Ovary (tissue), 9 donors: ENCODE data around the gene SHKBP1. TPM values are rescaled to one million over a fixed set of nuclear protein-coding genes. Genes with fewer than 3 reads are reported as not detected.

Source experiments
- DNase-seq, 5 donors: peaks; one replicate each; pipeline ENCODE4 v3.0.0-alpha.2; 2019 to 2020
- H3K27ac ChIP-seq, 2 donors: fragments of 200-600 bp; one replicate each; pipeline versions ENCODE4 v1.5.1 to v1.8.0; 2019 to 2022
- H3K27me3 ChIP-seq: fragments of 200-600 bp; one replicate; pipeline ENCODE4 v1.8.0; 2022
- H3K36me3 ChIP-seq: fragments of 200-600 bp; sonication (generic); one replicate; pipeline ENCODE4 v1.5.1; 2019
- H3K4me1 ChIP-seq: one replicate; pipeline ENCODE4 v1.8.1; 2013; ENCODE audit warnings: mild to moderate bottlenecking, moderate library complexity; ENCODE audit not compliant: insufficient read depth
- H3K4me3 ChIP-seq: fragments of 200-600 bp; sonication (generic); one replicate; pipeline ENCODE4 v1.5.1; 2017
- H3K9me3 ChIP-seq, 2 donors: fragments of 200-600 bp in 1 of 2; sonication (generic) in 1 of 2; one replicate each; pipeline versions ENCODE4 v1.5.1 to v1.8.1; 2013 to 2019; ENCODE audit warnings: mild to moderate bottlenecking in 1 of 2, moderate library complexity in 1 of 2
- EP300 ChIP-seq: sonication (generic); formaldehyde crosslinking; IDR thresholded peaks from one replicate; pipeline ENCODE4 v1.6.1; 2017; ENCODE audit warnings: antibody characterized with exemption
- POLR2A ChIP-seq: fragments of 450-650 bp; IDR thresholded peaks from one replicate; pipeline ENCODE4 v1.6.1; 2017; ENCODE audit warnings: antibody characterized with exemption, mild to moderate bottlenecking, moderate library complexity
- WGBS, 3 donors: extraction: QIAGEN DNeasy Blood & Tissue Kit in 1 of 3; methylation state at CpG; one replicate each; pipeline versions ENCODE4 v1.1.5 to v1.1.7; 2013 to 2017; 5-methylcytosine and 5-hydroxymethylcytosine counted together
- intact Hi-C, 4 donors: fragments of 100-400 bp; cut with DNase I; formaldehyde crosslinking; loops; one replicate each; pipeline versions ENCODE4 v1.11.0 to v1.15.1; 2022 to 2023
- polyA plus RNA-seq, 2 donors: library from polyadenylated mRNA; stranded (reverse); fragments of 200-250 nt in 1 of 2; fragments of 350-450 nt in 1 of 2; fragmentation: Illumina TruSeq in 1 of 2; extraction: RNeasy Lipid Tissue Mini Kit (QIAGEN cat#74804) in 1 of 2; gene quantifications; one replicate each; pipeline ENCODE4 v1.2.3, GENCODE V29; 2013 to 2014
- total RNA-seq, 7 donors: library from RNA; depleted of rRNA in 2 of 7; stranded (reverse); fragments of >200 nt in 2 of 7; fragmentation: NEBNext Ultra II Directional in 3 of 7; extraction: Animal tissue kit (Norgen Biotek cat#: 25700) in 3 of 7; gene quantifications; one replicate each; pipeline versions ENCODE4 v1.1.0 to v1.2.4, GENCODE V29; 2016 to 2023
- TF ChIP-seq, protein P1 (sequence below), 3 donors: fragments of 450-650 bp in 2 of 3; fragments of 200-600 bp in 1 of 3; IDR thresholded peaks; one replicate each; pipeline versions ENCODE4 v1.5.1 to v1.8.0; 2016 to 2022; ENCODE audit warnings: antibody characterized with exemption in 3 of 3, mild to moderate bottlenecking in 1 of 3
- donor health status: DM: no; HTN: no; CAD: no; lungs with moderate emphysema.
- donor health status: DM: no; HTN: no; CAD: no.
- donor health status: Bipolar disorder and iron deficiency.
- donor health status: DM: yes; HTN: yes; CAD: no.
- donor health status: DM: no; HTN: no; CAD: no.
- donor health status: DM: yes; HTN: yes; CAD: no.

Gene SHKBP1
- total and polyA plus RNA-seq, 9 donors: 16.3 to 48.7 (median 33.8) TPM

DNA sequence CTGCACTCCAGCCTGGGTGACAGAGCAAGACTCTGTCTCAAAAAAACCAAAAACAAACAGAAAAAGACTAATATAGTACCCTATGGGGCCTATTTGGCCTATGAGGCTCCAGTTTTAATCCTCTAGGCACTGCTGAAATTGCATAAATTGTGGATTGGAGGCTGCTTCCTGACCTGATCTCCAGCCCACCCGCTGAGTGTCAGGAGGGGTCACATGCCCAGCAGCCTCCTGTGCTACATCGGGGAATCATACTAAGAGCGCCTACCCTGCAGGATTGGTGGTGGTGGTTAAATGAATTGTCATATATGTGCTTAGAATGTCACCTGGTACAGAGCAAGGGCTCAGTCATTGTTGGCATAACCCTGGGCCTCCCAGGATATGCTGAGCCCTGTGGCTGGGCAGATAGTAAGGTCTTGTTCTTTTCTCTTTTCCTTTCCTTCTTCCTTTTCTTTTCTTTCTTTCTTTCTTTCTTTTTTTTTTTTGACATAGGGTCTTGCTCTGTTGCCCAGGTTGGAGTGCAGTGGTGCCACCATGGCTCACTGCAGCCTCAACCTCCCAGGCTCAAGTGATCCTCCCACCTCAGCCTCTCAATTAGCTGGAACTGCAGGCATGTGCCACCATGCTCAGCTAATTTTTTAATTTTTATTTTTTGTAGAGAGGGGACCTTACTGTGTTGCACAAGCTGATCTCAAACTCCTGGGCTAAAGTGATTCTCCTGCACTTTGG is 55.8 kb downstream of the SHKBP1 start:
- no peak for DNase-seq
- Histone ChIP-seq H3K4me3 (no peak overlapping the region), H3K36me3 (no peaks in the 10 kb centered on the region), H3K4me1 (no peaks in the 10 kb centered on the region), H3K27ac (no peak overlapping the region), H3K27me3 (no peaks in the 10 kb centered on the region), H3K9me3 (no peaks in the 10 kb centered on the region)
- intact Hi-C loops: loop anchor here in 2 of 4 donors (10.0 kb wide), 1 partner anchor 328 kb away; no protein-coding TSS in a partner anchor
- TF ChIP-seq, protein P1, sequence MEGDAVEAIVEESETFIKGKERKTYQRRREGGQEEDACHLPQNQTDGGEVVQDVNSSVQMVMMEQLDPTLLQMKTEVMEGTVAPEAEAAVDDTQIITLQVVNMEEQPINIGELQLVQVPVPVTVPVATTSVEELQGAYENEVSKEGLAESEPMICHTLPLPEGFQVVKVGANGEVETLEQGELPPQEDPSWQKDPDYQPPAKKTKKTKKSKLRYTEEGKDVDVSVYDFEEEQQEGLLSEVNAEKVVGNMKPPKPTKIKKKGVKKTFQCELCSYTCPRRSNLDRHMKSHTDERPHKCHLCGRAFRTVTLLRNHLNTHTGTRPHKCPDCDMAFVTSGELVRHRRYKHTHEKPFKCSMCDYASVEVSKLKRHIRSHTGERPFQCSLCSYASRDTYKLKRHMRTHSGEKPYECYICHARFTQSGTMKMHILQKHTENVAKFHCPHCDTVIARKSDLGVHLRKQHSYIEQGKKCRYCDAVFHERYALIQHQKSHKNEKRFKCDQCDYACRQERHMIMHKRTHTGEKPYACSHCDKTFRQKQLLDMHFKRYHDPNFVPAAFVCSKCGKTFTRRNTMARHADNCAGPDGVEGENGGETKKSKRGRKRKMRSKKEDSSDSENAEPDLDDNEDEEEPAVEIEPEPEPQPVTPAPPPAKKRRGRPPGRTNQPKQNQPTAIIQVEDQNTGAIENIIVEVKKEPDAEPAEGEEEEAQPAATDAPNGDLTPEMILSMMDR (IDR thresholded peaks at IDR 0.05): no peak
- TF ChIP-seq EP300 (no peak), POLR2A (no peak)
- 72 to 80% (median 75%) methylated on average over 3 of the region's 3 CpGs for WGBS, 3 donors

DNA sequence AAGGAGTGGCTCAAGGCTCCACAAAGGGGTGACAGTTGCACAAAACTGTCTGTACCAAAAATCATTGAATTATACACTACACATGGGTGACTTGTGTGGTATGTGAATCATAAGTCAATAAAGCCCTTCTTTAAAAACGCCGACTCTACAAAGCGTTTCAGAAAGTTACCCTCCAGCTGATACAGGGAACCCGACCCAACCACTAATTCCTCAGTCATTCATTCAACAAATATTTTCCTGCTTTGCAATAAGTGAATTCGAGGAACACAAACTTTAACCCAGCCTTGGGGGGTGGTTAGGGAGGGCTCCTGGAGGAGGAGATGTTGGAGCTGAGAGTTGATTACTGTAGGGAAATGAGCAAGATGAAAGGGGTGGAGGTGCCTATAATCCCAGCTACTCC is 56.5 kb downstream of the SHKBP1 start:
- H3K27me3 ChIP-seq: no peaks in the 10 kb centered on the region
- WGBS, 3 donors: 60 to 66% (median 66%) methylated on average over 5 of the region's 5 CpGs
- H3K4me1 ChIP-seq: no peaks in the 10 kb centered on the region
- no peak overlapping the region for H3K27ac ChIP-seq
- H3K4me3 ChIP-seq: no peak overlapping the region
- H3K9me3 ChIP-seq: no peaks in the 10 kb centered on the region
- TF ChIP-seq POLR2A: no peak
- TF ChIP-seq, protein P1 (IDR thresholded peaks at IDR 0.05): no peak
- no peak for TF ChIP-seq EP300
- H3K36me3 ChIP-seq: no peaks in the 10 kb centered on the region
- DNase-seq: no peak
- intact Hi-C loops: loop anchor here in 2 of 4 donors (10.0 kb wide), 1 partner anchor 328 kb away; no protein-coding TSS in a partner anchor

DNA sequence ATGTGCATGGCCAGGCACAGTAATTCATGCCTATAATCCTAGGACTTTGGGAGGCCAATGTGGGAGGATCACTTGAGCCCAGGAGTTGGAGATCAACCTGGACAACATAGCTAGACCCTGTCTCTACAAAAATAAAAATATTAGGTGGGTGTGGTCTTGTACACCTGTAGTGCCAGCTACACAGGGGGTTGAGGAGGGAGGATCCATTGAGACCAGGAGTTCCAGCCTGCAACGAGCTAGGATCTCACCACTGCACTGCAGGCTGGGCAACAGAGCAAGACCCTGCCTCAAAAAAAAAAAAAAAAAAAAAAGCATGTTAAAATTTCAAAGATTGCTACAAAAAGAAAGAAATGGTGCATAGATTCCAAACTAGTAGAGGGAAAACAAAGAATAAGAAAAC is 61.7 kb downstream of the SHKBP1 start:
- Histone ChIP-seq H3K36me3 (no peaks in the 10 kb centered on the region), H3K27me3 (no peaks in the 10 kb centered on the region), H3K4me1 (peaks cover 4% of the 10 kb centered on the region), H3K9me3 (no peaks in the 10 kb centered on the region), H3K27ac (no peak overlapping the region), H3K4me3 (no peak overlapping the region)
- intact Hi-C loops: loop anchor here in 2 of 4 donors (10.0 kb wide), 1 partner anchor 334 kb away; no protein-coding TSS in a partner anchor
- TF ChIP-seq, protein P1 (IDR thresholded peaks at IDR 0.05): no peak
- TF ChIP-seq EP300 (no peak), POLR2A (no peak)
- WGBS, 3 donors: 60 to 80% (median 72%) methylated on average over 1 of the region's 1 CpG
- DNase-seq: no peak

DNA sequence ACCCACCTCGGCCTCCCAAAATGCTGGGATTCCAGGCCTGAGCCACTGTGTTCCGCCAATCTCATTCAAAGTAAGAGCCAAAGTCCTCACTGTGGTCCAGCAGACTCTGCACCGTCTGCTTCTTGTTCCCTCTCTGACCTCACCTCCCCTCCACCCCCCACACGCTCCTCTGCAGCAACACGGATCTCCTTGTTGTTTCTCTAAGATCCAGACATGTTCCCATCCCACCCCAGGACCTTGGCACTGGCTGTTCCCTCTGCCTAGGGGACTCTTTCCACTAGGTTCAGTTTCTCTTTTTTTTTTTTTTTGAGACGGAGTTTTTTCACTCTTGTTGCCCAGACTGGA is 62.9 kb downstream of the SHKBP1 start:
- no peak overlapping the region for H3K4me3 ChIP-seq
- WGBS, 3 donors: 42 to 62% (median 50%) methylated on average over 6 of the region's 6 CpGs
- no peak for DNase-seq
- H3K4me1 ChIP-seq: peaks cover 4% of the 10 kb centered on the region
- H3K9me3 ChIP-seq: no peaks in the 10 kb centered on the region
- no peaks in the 10 kb centered on the region for H3K36me3 ChIP-seq
- no peaks in the 10 kb centered on the region for H3K27me3 ChIP-seq
- intact Hi-C loops: loop anchor here in 2 of 4 donors (10.0 kb wide), 1 partner anchor 335 kb away; no protein-coding TSS in a partner anchor
- no peak overlapping the region for H3K27ac ChIP-seq
- TF ChIP-seq POLR2A (no peak), EP300 (no peak)
- TF ChIP-seq, protein P1 (IDR thresholded peaks at IDR 0.05): no peak
